ENCODE data around the gene PCAT6.
A peak's percentile ranks its signal among the peaks of the same experiment; 100 is the strongest.
"Not testable (repeated sequence)": the region's sequence is repeated elsewhere in the genome, so short reads cannot be mapped to it uniquely, and the experiment has no call there.

The PCAT6 gene

DNA sequence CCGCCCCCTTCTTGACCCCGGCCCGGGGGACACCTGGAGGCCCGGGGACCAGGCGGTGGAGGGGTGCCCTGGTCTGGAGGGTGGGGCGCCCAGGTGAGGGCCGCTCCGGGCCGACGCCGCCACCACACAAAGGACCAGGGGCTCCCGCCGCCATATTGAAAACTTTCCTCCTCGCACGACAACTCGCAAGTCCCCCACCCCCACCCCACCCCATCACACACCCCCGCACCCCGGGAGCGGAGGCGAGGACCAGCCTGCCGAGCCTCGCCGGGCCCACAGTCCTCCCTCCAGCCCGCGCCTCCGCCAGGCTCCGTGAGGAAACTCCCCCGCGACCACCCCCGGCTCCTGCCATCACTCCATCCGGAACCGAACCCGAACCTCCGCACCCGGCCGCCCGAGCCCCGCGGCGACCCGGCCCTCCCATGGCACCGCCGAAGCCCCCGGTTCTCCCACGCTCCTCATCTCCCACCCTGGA, 3.3 kb upstream of the PCAT6 start:
- DNase-seq (ENCODE audit: low spot score), result peak; percentile 20

- DNase-seq (ENCODE audit: low spot score), result peak; percentile 69
Measured at GRCh38 chr1:202807926-202808757, 2.6 kb upstream of the PCAT6 start, which contains the start of gene KDM5B. KDM5B (minus strand) TSS chr1:202808421; CDS start chr1:202808305, 116 bp downstream.

DNA sequence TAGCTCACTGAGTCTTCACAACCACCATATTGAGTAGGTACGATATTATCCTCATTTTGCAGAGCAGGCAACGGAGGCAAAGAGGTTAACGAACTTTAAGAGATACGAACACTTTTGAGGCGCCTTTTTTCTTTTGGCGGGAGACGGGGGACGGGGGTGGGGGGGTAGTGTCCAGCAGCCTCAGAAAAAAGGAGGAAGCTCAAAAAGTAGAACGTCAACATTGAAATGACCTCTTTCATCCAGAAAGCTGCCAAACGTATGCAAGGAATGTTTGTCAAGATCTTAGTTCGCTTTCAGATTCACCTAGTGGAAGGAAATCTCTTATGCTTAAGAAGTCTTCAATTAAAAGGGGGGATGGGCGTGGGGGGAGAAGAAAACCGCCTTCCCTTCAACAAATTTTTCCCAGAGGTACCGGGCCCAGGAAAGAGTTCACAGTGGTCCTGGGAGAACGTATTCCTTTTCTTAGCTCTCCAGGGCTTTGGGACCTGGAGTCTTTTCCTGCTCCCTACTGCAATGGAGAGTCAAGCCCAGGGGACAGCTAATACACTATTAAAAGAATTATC, 1.1 kb upstream of the PCAT6 start:
- no peak for DNase-seq (ENCODE audit: low spot score)

- DNase-seq (ENCODE audit: low spot score), result no peak
Measured at GRCh38 chr1:202810193-202810614, 550 bp upstream of the PCAT6 start.

- no peak for DNase-seq (ENCODE audit: low spot score)
Measured at GRCh38 chr1:202811296-202812175, 782 bp downstream of the PCAT6 start.

DNA sequence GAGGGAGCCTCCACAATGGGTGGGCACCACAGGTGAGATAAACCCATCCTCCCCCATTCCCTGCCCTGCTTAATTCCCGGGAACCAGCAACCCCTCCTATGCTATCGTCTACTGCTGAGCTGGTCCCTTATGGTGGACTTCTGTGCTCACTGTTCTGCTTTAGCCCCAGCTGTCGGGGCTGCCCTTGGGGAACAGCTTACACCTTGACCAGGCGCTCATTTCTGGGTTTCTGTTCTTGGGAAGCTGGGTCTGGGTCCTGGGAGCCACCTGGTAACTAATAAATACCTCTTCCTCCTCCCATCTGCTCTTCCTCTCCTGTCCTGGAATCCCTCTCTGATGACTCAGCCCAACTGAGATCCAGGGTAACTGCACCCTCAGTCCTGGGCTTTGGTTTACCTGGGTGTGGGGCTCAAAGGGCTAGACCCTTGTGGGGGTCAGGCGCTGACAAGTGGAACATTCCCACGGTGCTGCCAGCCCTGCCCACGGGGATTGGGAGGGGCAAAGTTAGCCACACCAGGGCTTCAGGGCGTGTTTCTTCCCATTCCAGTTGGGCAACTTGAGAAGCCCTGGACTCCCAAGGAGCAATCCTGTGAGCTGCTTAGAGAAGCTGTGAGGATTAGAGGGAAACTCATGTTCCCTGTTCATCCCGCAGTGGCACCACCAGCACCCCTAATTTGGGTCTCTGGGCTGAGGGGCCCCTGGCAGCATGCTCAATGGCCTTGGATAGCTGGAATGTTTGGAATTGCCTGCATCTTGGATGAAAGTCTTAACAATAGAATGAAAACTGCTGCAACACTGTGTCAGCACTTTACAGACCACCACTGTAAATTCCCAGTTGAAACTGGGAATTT, 1.6 kb downstream of the PCAT6 start:
- no peak for DNase-seq (ENCODE audit: low spot score)

DNA sequence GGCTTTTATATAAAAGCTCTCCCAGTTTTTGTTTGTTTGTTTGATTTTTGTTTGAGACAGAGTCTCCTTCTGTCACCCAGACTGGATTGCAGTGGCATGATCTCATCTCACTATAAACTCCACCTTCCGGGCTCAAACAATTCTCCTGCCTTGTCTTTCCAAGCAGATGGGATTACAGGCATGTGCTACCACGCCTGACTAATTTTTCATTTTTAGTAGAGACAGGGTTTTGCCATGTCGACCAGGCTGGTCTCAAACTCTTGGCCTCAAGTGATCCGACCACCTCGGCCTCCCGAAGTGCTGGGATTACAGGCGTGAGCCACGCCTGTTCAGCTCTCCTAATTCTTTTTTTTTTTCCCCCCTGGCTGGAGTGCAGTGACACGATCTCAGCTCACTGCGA, 4.4 kb downstream of the PCAT6 start:
- DNase-seq (ENCODE audit: low spot score), result no peak

GRCh38 chr1:202818819-202819218, 8.1 kb downstream of the PCAT6 start:
- DNase-seq (ENCODE audit: low spot score), result no peak

GRCh38 chr1:202821467-202821866, 10.7 kb downstream of the PCAT6 start:
- no peak for DNase-seq (ENCODE audit: low spot score)

DNA sequence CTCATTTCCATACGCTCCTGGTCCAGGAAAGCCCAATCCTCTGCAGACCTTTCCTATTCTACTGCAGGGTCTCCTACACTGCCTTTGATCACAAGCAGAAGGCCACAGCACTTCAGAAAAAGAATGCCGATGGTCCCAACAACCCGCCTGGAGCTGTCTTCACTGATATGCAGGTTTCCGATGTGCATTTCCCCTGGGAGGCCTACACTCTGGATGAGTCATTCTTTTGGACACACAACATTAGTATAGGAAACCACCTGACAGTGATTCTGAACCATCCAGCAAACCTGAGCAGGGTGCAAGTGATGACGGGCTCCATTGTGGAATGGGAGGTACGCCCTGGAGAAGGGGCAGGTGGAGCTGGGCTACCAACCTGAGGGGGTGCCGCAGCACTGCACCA, 15.0 kb downstream of the PCAT6 start:
- no peak for DNase-seq (ENCODE audit: low spot score)

DNA sequence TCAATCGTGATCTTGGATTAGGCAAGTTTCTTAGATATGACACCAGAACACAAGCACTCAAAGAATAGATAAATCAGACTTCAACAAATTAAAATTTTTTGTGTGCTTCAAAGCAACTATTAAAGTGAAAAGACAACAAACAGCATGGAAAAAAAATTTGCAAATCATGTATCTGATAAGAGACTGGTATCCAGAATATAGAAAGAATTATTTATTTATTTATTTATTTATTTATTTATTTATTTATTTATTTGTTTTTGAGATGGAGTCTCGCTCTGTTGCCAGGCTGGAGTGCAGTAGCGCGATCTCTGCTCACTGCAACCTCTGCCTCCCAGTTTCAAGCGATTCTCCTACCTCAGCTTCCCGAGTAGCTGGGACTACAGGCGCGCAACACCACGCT, 18.5 kb downstream of the PCAT6 start:
- DNase-seq (ENCODE audit: low spot score), result not testable (repeated sequence)

- no peak for DNase-seq (ENCODE audit: low spot score)
Measured at GRCh38 chr1:202831906-202832305, 21.2 kb downstream of the PCAT6 start.

- no peak for DNase-seq (ENCODE audit: low spot score)
Measured at GRCh38 chr1:202834771-202835547, 24.2 kb downstream of the PCAT6 start.

- DNase-seq (ENCODE audit: low spot score), result peak; percentile 44
Measured at GRCh38 chr1:202835548-202836072, 24.9 kb downstream of the PCAT6 start.

- no peak for DNase-seq (ENCODE audit: low spot score)
Measured at GRCh38 chr1:202836623-202837403, 26.1 kb downstream of the PCAT6 start.

DNA sequence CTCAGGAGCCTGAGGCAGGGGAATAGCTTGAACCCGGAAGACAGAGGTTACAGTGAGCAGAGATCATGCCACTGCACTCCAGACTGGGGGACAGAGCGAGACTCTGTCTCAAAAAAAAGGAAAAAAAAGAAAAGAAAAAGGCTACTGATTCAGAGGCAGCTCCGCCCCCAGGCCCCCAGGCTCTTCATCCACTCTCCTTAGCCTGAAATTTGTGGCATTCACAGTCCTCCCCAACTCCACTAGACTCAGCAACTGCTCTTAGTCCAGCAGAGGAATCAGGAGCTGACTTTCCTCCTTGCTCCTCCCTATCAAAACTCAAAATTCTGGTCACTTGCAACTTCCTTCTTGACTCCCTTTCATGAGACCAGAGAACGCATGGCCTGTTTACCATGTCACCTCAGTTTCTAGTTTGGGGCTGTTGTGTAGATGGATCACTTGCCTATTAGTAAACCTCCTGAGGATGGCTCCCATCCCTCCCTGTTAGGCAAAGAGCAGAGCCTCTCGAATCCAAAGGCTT, 27.1 kb downstream of the PCAT6 start:
- no peak for DNase-seq (ENCODE audit: low spot score)

GRCh38 chr1:202843081-202843480, 32.3 kb downstream of the PCAT6 start:
- no peak for DNase-seq (ENCODE audit: low spot score)

DNA sequence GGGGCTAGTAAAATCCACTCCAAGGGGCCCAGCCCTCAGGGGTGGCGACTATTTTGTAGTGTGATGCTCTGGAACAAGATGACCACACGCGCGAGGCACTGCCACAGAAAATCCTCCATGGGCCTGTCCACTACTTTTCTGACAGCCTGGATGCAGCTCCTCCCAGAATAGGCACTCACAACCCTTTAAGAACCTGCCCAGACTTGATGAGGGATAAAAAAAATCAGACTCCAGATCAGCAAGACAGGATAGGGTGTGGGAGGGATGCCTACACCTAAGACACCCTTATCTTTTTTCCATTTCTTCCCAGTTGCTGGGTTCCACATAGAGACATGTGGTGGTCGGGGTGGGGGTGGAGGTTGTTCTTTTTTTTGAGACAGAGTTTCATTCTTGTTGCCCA, 33.5 kb downstream of the PCAT6 start:
- no peak for DNase-seq (ENCODE audit: low spot score)

DNA sequence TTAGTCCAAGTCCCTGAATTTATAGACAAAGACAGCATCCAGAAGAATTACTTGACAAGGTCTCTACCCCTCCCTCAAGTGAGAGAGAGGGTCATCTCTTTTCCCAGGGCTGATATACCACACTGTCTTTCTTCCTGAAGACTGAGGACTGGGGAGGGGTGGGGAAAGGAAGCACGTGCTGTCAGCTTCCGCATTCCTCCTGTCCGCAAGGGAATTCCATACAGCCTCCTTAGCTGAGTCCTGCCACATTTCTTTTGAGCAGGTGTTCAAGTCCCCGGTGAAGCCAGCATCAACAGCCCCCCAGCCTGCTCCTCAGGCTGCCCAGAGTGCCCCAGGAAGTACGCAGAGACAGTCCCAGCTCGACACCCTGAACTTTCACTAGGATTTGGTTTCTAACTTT, 34.2 kb downstream of the PCAT6 start:
- no peak for DNase-seq (ENCODE audit: low spot score)

DNA sequence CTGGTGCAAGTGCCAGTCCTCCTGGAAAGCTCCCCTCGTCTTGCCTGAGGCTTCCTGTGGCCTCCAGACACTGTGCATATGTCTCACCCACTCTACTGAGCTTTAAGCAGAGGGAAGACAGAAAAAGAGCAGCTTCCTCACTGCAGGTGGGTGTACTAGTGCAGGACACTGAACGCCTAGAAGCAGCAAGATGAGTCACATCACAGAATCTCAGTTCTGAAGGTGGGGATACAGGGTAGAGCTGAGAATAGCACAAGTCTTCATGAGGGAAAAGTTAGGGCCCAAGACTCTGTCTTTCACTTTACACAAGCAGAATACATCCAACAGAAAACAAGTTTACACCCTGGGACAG, 37.4 kb downstream of the PCAT6 start:
- DNase-seq (ENCODE audit: low spot score), result no peak
